GM12801 (cell line): ENCODE data around the gene COL6A2.

ENCODE experiments used
- TF ChIP-seq, protein P1 (sequence below): IDR thresholded peaks from one replicate; pipeline ENCODE4 v1.5.1; 2011; ENCODE audit warnings: control low read depth; ENCODE audit not compliant: insufficient read length; ENCODE audit errors: extremely low read depth

COL6A2 gene

DNA sequence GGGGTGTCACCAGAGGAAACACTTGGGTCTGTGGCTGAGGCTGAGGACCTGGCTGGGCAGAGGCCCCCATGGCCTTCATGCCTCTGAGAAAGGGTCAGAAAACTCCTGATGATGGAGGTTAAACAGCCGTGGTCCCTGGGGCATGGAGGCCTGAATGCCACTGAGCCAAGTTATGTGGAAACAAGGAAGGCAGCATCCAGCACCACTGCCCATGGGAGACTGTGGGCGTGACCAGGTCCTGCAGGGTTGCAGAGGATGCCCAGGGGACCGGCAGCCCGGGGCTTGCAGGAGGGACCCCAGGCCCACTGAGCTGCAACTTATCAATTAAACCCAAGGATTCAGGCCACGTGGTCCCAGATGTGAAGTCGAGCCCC lies 18.9 kb upstream of the COL6A2 start:
- TF ChIP-seq, protein P1, sequence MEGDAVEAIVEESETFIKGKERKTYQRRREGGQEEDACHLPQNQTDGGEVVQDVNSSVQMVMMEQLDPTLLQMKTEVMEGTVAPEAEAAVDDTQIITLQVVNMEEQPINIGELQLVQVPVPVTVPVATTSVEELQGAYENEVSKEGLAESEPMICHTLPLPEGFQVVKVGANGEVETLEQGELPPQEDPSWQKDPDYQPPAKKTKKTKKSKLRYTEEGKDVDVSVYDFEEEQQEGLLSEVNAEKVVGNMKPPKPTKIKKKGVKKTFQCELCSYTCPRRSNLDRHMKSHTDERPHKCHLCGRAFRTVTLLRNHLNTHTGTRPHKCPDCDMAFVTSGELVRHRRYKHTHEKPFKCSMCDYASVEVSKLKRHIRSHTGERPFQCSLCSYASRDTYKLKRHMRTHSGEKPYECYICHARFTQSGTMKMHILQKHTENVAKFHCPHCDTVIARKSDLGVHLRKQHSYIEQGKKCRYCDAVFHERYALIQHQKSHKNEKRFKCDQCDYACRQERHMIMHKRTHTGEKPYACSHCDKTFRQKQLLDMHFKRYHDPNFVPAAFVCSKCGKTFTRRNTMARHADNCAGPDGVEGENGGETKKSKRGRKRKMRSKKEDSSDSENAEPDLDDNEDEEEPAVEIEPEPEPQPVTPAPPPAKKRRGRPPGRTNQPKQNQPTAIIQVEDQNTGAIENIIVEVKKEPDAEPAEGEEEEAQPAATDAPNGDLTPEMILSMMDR: no peak

- TF ChIP-seq, protein P1: no peak
Measured at GRCh38 chr21:46079352-46080170, 18.4 kb upstream of the COL6A2 start.

DNA sequence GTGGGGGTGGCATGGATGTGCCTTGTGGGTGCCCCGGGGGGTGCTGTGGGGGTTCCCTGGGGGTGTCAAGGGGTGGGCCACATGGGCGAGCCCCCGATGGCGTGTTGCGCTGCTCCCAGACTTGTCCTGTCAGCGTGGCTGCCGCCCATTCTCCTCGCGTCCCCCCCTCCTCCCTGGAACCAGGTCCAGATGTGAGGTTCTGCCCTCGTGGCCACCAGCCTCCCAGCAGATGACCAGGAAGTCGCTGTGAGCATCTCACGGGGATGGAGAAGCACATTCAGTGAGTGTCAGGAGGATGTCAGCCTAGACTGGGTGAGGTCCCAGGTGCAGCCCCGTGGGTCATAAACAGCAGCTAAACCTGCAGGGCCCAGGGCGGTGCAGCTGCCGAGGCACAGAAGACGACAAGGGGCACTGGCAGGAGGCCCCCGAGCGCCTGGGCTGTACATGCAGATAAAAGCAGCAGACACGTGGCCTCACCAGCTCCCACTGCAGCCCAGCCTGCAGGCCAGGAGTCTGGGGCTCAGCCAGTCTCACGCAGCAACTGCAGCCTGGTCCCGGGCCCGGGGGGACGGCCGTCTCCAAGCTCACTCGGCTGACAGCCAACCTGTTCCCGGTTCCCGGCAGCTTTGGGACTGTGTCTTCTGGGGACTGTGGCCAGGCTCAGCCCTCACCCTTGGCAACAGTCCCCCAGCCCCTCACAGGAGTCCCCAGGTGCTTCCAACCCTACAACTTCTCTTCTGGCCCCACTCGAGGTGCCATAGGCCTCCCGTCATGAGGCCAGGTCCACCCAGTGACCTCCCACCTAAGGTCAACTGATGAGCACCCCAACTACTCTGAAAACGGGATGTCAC lies 17.5 kb upstream of the COL6A2 start:
- TF ChIP-seq, protein P1: no peak

- TF ChIP-seq, protein P1: no peak
Measured at GRCh38 chr21:46081022-46081861, 16.7 kb upstream of the COL6A2 start.

- TF ChIP-seq, protein P1: no peak
Measured at GRCh38 chr21:46081862-46082712, 15.8 kb upstream of the COL6A2 start.

DNA sequence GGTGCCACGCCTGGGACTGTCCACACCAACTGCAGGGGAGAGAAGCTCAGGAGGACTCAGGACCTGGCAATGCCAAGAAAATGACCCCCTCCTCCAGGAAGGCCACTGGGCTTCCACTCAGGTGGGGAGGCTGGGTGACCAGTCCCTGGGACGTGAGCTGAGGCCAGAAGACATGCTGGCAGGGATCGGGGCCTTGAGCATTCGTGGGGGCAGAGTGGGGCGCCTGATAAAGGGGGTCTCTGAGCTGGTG lies 15.3 kb upstream of the COL6A2 start:
- TF ChIP-seq, protein P1: no peak
